ENCODE results near the gene ERC2. TPM values are rescaled to one million over a fixed set of nuclear protein-coding genes. Genes with fewer than 3 reads are reported as not detected.

The ERC2 gene
- total RNA-seq, 1 donor from 2014 or later, result 32.5 TPM

DNA sequence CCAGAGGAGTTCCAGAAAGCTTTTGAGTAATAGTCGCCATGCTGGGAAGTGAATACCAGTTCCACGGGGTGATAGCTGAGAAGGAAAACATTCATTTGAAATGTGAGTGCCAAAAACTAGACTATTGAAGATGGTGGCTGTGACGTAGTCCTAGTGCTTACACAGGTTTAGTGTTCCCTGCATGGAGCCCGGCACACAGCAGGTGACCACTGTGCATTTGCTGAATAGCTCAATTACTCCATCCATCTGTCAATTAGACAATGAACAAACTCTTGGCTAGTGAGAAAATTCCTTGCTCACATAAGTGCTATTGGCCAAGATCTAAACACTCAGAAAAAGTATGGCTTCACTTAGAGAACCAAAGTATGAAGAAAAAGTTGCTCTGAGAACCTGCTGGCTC lies 533.0 kb downstream of the ERC2 start:
- no peaks in the 10 kb centered on the region for H3K4me1 Mint-ChIP-seq (ENCODE audit: low read depth)
- H3K27ac Mint-ChIP-seq, result no peak overlapping the region
- H3K9me3 Mint-ChIP-seq (ENCODE audit: low read depth), result peaks cover 3% of the 10 kb centered on the region
- TF ChIP-seq, protein P1, sequence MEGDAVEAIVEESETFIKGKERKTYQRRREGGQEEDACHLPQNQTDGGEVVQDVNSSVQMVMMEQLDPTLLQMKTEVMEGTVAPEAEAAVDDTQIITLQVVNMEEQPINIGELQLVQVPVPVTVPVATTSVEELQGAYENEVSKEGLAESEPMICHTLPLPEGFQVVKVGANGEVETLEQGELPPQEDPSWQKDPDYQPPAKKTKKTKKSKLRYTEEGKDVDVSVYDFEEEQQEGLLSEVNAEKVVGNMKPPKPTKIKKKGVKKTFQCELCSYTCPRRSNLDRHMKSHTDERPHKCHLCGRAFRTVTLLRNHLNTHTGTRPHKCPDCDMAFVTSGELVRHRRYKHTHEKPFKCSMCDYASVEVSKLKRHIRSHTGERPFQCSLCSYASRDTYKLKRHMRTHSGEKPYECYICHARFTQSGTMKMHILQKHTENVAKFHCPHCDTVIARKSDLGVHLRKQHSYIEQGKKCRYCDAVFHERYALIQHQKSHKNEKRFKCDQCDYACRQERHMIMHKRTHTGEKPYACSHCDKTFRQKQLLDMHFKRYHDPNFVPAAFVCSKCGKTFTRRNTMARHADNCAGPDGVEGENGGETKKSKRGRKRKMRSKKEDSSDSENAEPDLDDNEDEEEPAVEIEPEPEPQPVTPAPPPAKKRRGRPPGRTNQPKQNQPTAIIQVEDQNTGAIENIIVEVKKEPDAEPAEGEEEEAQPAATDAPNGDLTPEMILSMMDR (IDR thresholded peaks at IDR 0.05; ENCODE audit: unreplicated experiment), result no peak
- no peaks in the 10 kb centered on the region for H3K27me3 Mint-ChIP-seq
- H3K36me3 Mint-ChIP-seq (ENCODE audit: insufficient read depth), result peaks cover 4% of the 10 kb centered on the region
- no peak for DNase-seq (ENCODE audit: low spot score, unreplicated experiment)
- H3K4me3 Mint-ChIP-seq (ENCODE audit: low read depth), result no peak overlapping the region

DNA sequence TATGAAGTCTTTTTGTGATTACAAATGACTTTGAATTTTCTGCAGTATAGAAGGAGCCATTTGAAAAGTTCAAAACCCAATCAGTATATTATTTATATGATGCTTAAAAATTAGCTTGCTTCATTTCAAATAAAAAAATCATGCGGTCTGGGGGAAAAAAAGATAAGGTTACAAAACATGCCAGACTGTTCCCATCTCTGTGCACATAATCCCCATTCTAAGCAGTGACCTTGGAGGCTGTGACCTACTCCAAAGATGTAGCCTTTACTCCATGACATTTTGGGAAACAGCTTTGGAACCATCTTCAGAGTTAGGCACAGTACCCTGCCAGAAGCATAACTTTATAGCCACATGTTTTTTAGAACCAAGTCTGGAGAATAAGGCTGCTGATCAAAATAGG lies 533.5 kb downstream of the ERC2 start:
- H3K27ac Mint-ChIP-seq, result no peak overlapping the region
- no peaks in the 10 kb centered on the region for H3K27me3 Mint-ChIP-seq
- no peak for DNase-seq (ENCODE audit: low spot score, unreplicated experiment)
- no peak overlapping the region for H3K4me3 Mint-ChIP-seq (ENCODE audit: low read depth)
- H3K9me3 Mint-ChIP-seq (ENCODE audit: low read depth), result peaks cover 3% of the 10 kb centered on the region
- TF ChIP-seq, protein P1 (IDR thresholded peaks at IDR 0.05; ENCODE audit: unreplicated experiment), result no peak
- no peaks in the 10 kb centered on the region for H3K4me1 Mint-ChIP-seq (ENCODE audit: low read depth)
- peaks cover 4% of the 10 kb centered on the region for H3K36me3 Mint-ChIP-seq (ENCODE audit: insufficient read depth)

DNA sequence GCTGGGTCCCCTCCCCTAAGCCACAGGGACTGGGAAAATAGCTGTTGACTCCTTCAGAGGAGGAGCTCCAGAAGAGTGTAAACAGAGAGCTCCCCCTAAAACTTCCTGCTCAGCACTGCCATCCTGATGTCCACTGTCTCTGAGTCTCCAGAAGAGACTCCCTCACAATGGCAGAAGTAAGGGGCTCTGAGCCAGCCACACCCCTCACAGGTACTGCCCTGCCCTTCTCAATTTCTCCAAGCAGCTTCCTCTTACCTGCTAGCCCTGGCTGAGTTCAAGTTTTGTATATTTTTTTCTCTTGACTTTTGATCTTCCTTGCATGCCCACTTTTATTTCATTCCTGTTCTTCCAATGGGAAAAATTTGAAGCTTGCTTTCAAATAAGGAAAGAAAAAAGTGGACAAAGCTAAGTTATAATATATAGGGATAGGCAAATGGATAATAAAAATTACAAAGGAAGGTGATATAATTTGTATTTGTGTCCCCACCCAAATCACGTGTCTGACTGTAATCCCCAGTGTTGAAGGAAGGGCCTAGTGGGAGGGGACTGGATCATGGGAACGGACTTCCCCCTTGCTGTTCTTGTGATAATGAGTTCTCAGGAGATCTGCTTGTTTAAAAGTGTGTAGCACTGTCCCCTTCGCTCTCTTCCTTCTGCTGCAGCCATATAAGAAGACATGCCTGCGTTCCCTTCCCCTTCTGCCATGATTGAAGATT lies 539.0 kb downstream of the ERC2 start:
- peaks cover 3% of the 10 kb centered on the region for H3K9me3 Mint-ChIP-seq (ENCODE audit: low read depth)
- H3K27me3 Mint-ChIP-seq, result no peaks in the 10 kb centered on the region
- no peak for DNase-seq (ENCODE audit: low spot score, unreplicated experiment)
- no peak overlapping the region for H3K27ac Mint-ChIP-seq
- no peaks in the 10 kb centered on the region for H3K4me1 Mint-ChIP-seq (ENCODE audit: low read depth)
- TF ChIP-seq, protein P1 (IDR thresholded peaks at IDR 0.05; ENCODE audit: unreplicated experiment), result no peak
- H3K4me3 Mint-ChIP-seq (ENCODE audit: low read depth), result no peak overlapping the region
- peaks cover 2% of the 10 kb centered on the region for H3K36me3 Mint-ChIP-seq (ENCODE audit: insufficient read depth)

DNA sequence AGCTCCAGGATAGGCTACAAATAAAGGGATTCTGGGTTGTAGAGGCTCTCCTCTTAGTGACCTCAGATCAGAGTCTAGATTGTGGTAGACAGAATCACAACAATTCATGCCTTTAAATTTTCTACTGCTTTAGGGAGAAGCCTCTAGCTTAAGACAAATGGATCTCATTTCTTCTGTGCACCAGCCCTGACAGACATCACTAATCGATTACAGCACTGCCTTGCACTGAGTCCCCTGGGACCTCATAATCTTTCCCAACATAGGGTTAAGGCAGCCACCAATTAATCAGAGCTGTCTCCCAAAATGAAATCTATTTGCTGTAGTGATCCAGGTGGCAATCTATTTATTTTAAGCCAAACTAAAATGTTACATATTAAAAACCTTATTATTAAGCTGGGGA lies 544.6 kb downstream of the ERC2 start:
- Mint-ChIP-seq H3K36me3 (ENCODE audit: insufficient read depth) (no peaks in the 10 kb centered on the region), H3K4me1 (ENCODE audit: low read depth) (no peaks in the 10 kb centered on the region), H3K27ac (no peak overlapping the region), H3K27me3 (no peaks in the 10 kb centered on the region), H3K9me3 (ENCODE audit: low read depth) (no peaks in the 10 kb centered on the region), H3K4me3 (ENCODE audit: low read depth) (no peak overlapping the region)
- TF ChIP-seq, protein P1 (IDR thresholded peaks at IDR 0.05; ENCODE audit: unreplicated experiment), result no peak
- no peak for DNase-seq (ENCODE audit: low spot score, unreplicated experiment)

DNA sequence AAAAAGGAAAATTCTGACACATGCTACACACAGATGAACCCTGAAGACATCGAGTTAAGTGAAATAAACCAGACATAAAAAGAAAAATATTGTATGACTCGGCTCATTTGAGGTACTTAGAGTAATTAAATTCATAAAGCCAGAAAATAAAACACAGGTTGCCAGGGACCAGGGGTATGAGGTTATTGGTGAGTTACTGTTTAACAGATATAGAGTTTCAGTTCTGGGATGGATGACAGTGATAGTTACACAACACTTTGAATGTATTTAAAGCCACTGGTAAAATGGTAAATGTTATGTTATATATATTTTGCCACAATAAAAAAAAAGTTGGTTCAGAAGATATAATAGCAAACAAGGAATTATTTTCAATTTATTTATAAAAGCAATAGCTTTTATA lies 545.1 kb downstream of the ERC2 start:
- Mint-ChIP-seq H3K27ac (no peak overlapping the region), H3K9me3 (ENCODE audit: low read depth) (no peaks in the 10 kb centered on the region), H3K4me3 (ENCODE audit: low read depth) (no peak overlapping the region), H3K27me3 (no peaks in the 10 kb centered on the region), H3K36me3 (ENCODE audit: insufficient read depth) (no peaks in the 10 kb centered on the region), H3K4me1 (ENCODE audit: low read depth) (no peaks in the 10 kb centered on the region)
- DNase-seq (ENCODE audit: low spot score, unreplicated experiment), result no peak
- TF ChIP-seq, protein P1 (IDR thresholded peaks at IDR 0.05; ENCODE audit: unreplicated experiment), result no peak
